ENCODE data around the gene SST.

The SST gene

GRCh38 chr3:187640569-187641059, 29.6 kb downstream of the SST start:
- no peak for DNase-seq (ENCODE audit: low read depth in 1 of 2, low spot score in 1 of 2)
- Histone ChIP-seq H3K4me3 (replicated peaks; ENCODE audit: insufficient read depth, low read length) (no peak overlapping the region), H3K27ac (replicated peaks) (no peak overlapping the region), H3K27me3 (ENCODE audit: insufficient read depth, poor library complexity, severe bottlenecking) (no peaks in the 10 kb centered on the region)
- no peak for TF ChIP-seq GABPA (IDR thresholded peaks at IDR 0.05; ENCODE audit: low read depth)
- no peak for TF ChIP-seq CTCF (IDR thresholded peaks at IDR 0.05; ENCODE audit: insufficient read depth, low read length)
- TF ChIP-seq SPI1 (IDR thresholded peaks at IDR 0.05; ENCODE audit: borderline replicate concordance, low read depth): no peak
- TF ChIP-seq REST (IDR thresholded peaks at IDR 0.05; ENCODE audit: insufficient replicate concordance, low read depth): no peak
- TF ChIP-seq POLR2AphosphoS5 (IDR thresholded peaks at IDR 0.05; ENCODE audit: low read depth): no peak

GRCh38 chr3:187639927-187640568, 30.1 kb downstream of the SST start:
- TF ChIP-seq REST (IDR thresholded peaks at IDR 0.05; ENCODE audit: insufficient replicate concordance, low read depth) (no peak), SPI1 (IDR thresholded peaks at IDR 0.05; ENCODE audit: borderline replicate concordance, low read depth) (no peak), POLR2AphosphoS5 (IDR thresholded peaks at IDR 0.05; ENCODE audit: low read depth) (no peak), GABPA (IDR thresholded peaks at IDR 0.05; ENCODE audit: low read depth) (no peak), CTCF (IDR thresholded peaks at IDR 0.05; ENCODE audit: insufficient read depth, low read length) (no peak)
- no peak overlapping the region for H3K27ac ChIP-seq (replicated peaks)
- no peaks in the 10 kb centered on the region for H3K27me3 ChIP-seq (ENCODE audit: insufficient read depth, poor library complexity, severe bottlenecking)
- no peak for DNase-seq (ENCODE audit: low read depth in 1 of 2, low spot score in 1 of 2)
- H3K4me3 ChIP-seq (replicated peaks; ENCODE audit: insufficient read depth, low read length): no peak overlapping the region

- no peaks in the 10 kb centered on the region for H3K27me3 ChIP-seq (ENCODE audit: insufficient read depth, poor library complexity, severe bottlenecking)
These were observed 33.7 kb downstream of the SST start for GRCh38 chr3:187636528-187636927.

More at GRCh38 chr3:187636528-187636927, 33.7 kb downstream of the SST start:
- Histone ChIP-seq H3K4me3 (replicated peaks; ENCODE audit: insufficient read depth, low read length) (no peak overlapping the region), H3K27ac (replicated peaks) (no peak overlapping the region)
- DNase-seq (ENCODE audit: low read depth in 1 of 2, low spot score in 1 of 2): no peak
- no peak for TF ChIP-seq SPI1 (IDR thresholded peaks at IDR 0.05; ENCODE audit: borderline replicate concordance, low read depth)
- TF ChIP-seq CTCF (IDR thresholded peaks at IDR 0.05; ENCODE audit: insufficient read depth, low read length): no peak
- no peak for TF ChIP-seq REST (IDR thresholded peaks at IDR 0.05; ENCODE audit: insufficient replicate concordance, low read depth)
- no peak for TF ChIP-seq POLR2AphosphoS5 (IDR thresholded peaks at IDR 0.05; ENCODE audit: low read depth)
- TF ChIP-seq GABPA (IDR thresholded peaks at IDR 0.05; ENCODE audit: low read depth): no peak
